H9 (cell line): ENCODE data around the gene DNAI2. TPM values are rescaled to one million over a fixed set of nuclear protein-coding genes. Genes with fewer than 3 reads are reported as not detected.

ENCODE experiments used
- DNase-seq: peaks from one replicate; pipeline ENCODE4 v3.0.0-alpha.2; 2017
- H2AFZ ChIP-seq: one replicate; pipeline ENCODE4 v1.6.1; 2013; ENCODE audit warnings: mild to moderate bottlenecking, low read length, control low read depth, moderate library complexity
- H2AK5ac ChIP-seq: 2 replicates; pipeline ENCODE4 v1.6.1; 2013; ENCODE audit warnings: low read length, control low read depth, mixed read lengths; ENCODE audit not compliant: insufficient read length
- H2BK120ac ChIP-seq: one replicate; pipeline ENCODE4 v1.6.1; 2013; ENCODE audit warnings: low read depth, mild to moderate bottlenecking, low read length, control low read depth, inconsistent platforms; ENCODE audit not compliant: poor library complexity, severe bottlenecking
- H2BK12ac ChIP-seq: 2 replicates; pipeline ENCODE4 v1.6.1; 2013; ENCODE audit warnings: low read length, control low read depth, mixed read lengths, low read depth; ENCODE audit not compliant: insufficient read length
- H2BK15ac ChIP-seq: 2 replicates; pipeline ENCODE4 v1.6.1; 2013; ENCODE audit warnings: low read depth, low read length, control low read depth
- H2BK20ac ChIP-seq: one replicate; pipeline ENCODE4 v1.6.1; 2013; ENCODE audit warnings: low read depth, mild to moderate bottlenecking, low read length, control low read depth, inconsistent platforms; ENCODE audit not compliant: poor library complexity, severe bottlenecking
- H2BK5ac ChIP-seq: 2 replicates; pipeline ENCODE4 v1.6.1; 2013; ENCODE audit warnings: low read length, control low read depth, mixed read lengths; ENCODE audit not compliant: insufficient read length
- H3K14ac ChIP-seq: 2 replicates; pipeline ENCODE4 v1.6.1; 2013; ENCODE audit warnings: low read length, control low read depth; ENCODE audit not compliant: insufficient read depth
- H3K18ac ChIP-seq: 2 replicates; pipeline ENCODE4 v1.6.1; 2013; ENCODE audit warnings: low read depth, mild to moderate bottlenecking, mixed read lengths, low read length, control low read depth; ENCODE audit not compliant: insufficient read length
- H3K23ac ChIP-seq: 2 replicates; pipeline ENCODE4 v1.6.1; 2013; ENCODE audit warnings: low read length, control low read depth, mixed read lengths, low read depth; ENCODE audit not compliant: insufficient read length
- H3K23me2 ChIP-seq: 2 replicates; pipeline ENCODE4 v1.6.1; 2013; ENCODE audit warnings: low read depth, mild to moderate bottlenecking, mixed read lengths, low read length, control low read depth; ENCODE audit not compliant: insufficient read length, poor library complexity, severe bottlenecking
- H3K27ac ChIP-seq: 2 replicates; pipeline ENCODE4 v1.5.1; 2013; ENCODE audit warnings: low read length, control low read depth, mixed read lengths, low read depth; ENCODE audit not compliant: insufficient read length
- H3K27me3 ChIP-seq: 2 replicates; pipeline ENCODE4 v1.6.1; 2013; ENCODE audit warnings: low read length, control low read depth, inconsistent platforms; ENCODE audit not compliant: insufficient read depth
- H3K4ac ChIP-seq: 2 replicates; pipeline ENCODE4 v1.6.1; 2013; ENCODE audit warnings: low read depth, mild to moderate bottlenecking, control low read depth, inconsistent platforms, low read length, moderate library complexity
- H3K4me1 ChIP-seq: 2 replicates; pipeline ENCODE4 v1.6.1; 2013; ENCODE audit warnings: low read length, control low read depth, inconsistent platforms; ENCODE audit not compliant: insufficient read depth
- H3K4me2 ChIP-seq: 2 replicates; pipeline ENCODE4 v1.6.1; 2013; ENCODE audit warnings: low read length, control low read depth, mixed read lengths; ENCODE audit not compliant: insufficient read length, insufficient read depth
- H3K56ac ChIP-seq: 2 replicates; pipeline ENCODE4 v1.6.1; 2013; ENCODE audit warnings: low read depth, mild to moderate bottlenecking, mixed read lengths, low read length, control low read depth; ENCODE audit not compliant: insufficient read length
- H3K79me1 ChIP-seq: 2 replicates; pipeline ENCODE4 v1.6.1; 2013; ENCODE audit warnings: low read depth, mild to moderate bottlenecking, moderate library complexity, low read length, control low read depth, inconsistent platforms; ENCODE audit not compliant: insufficient read depth, poor library complexity, severe bottlenecking
- H3K79me2 ChIP-seq: 2 replicates; pipeline ENCODE4 v1.6.1; 2013; ENCODE audit warnings: low read length, control low read depth, inconsistent platforms; ENCODE audit not compliant: insufficient read depth
- H3K9ac ChIP-seq: 2 replicates; pipeline ENCODE4 v1.6.1; 2013; ENCODE audit warnings: low read length, control low read depth, mixed read lengths; ENCODE audit not compliant: insufficient read length; ENCODE audit errors: extremely low read depth
- H3K9me3 ChIP-seq: one replicate; pipeline ENCODE4 v1.6.1; 2013; ENCODE audit warnings: low read depth, low read length, inconsistent platforms; ENCODE audit not compliant: control insufficient read depth
- H3T11ph ChIP-seq: one replicate; pipeline ENCODE4 v1.6.1; 2013; ENCODE audit warnings: mild to moderate bottlenecking, low read length, control low read depth, inconsistent platforms
- H4K20me1 ChIP-seq: one replicate; pipeline ENCODE4 v1.6.1; 2013; ENCODE audit not compliant: control insufficient read depth, insufficient read length, insufficient read depth
- H4K5ac ChIP-seq: 2 replicates; pipeline ENCODE4 v1.6.1; 2013; ENCODE audit warnings: low read depth, mild to moderate bottlenecking, mixed read lengths, low read length, control low read depth; ENCODE audit not compliant: insufficient read length
- H4K8ac ChIP-seq: replicated peaks from 2 replicates; pipeline ENCODE4 v1.6.1; 2013; ENCODE audit warnings: low read length, control low read depth, mixed read lengths, low read depth; ENCODE audit not compliant: insufficient read length
- H4K91ac ChIP-seq: 2 replicates; pipeline ENCODE4 v1.6.1; 2013; ENCODE audit warnings: low read depth, mild to moderate bottlenecking, moderate library complexity, mixed read lengths, low read length, control low read depth; ENCODE audit not compliant: insufficient read length
- H3K27ac Mint-ChIP-seq, 3 experiments: 2 replicates in 2 of 3; 3 replicates in 1 of 3; pipeline ENCODE4 v1.8.0; 2020 to 2021; ENCODE audit warnings: mixed read lengths in 3 of 3, mild to moderate bottlenecking in 1 of 3, moderate library complexity in 1 of 3
- H3K27me3 Mint-ChIP-seq: 2 replicates; pipeline ENCODE4 v1.8.0; 2021; ENCODE audit warnings: low read depth, mild to moderate bottlenecking, moderate library complexity, mixed read lengths
- H3K36me3 Mint-ChIP-seq, 3 experiments: 2 replicates in 2 of 3; 3 replicates in 1 of 3; pipeline ENCODE4 v1.8.0; 2020 to 2021; ENCODE audit warnings: low read depth in 3 of 3, mixed read lengths in 3 of 3; ENCODE audit not compliant: insufficient read depth in 1 of 3
- H3K4me1 Mint-ChIP-seq, 2 experiments: 2 replicates each; pipeline ENCODE4 v1.8.0; 2020; ENCODE audit warnings: mixed read lengths in 2 of 2
- H3K4me3 Mint-ChIP-seq, 2 experiments: 2 replicates in 1 of 2; 3 replicates in 1 of 2; pipeline ENCODE4 v1.8.0; 2020 to 2021; ENCODE audit warnings: mild to moderate bottlenecking in 2 of 2, mixed read lengths in 2 of 2, moderate library complexity in 1 of 2
- H3K9me3 Mint-ChIP-seq, 2 experiments: 2 replicates in 1 of 2; 3 replicates in 1 of 2; pipeline ENCODE4 v1.8.0; 2020; ENCODE audit warnings: mild to moderate bottlenecking in 2 of 2, mixed read lengths in 2 of 2, moderate library complexity in 1 of 2
- CTCF ChIP-seq: fragments of 200-600 bp; sonication (generic); conservative IDR thresholded peaks from 3 replicates; pipeline ENCODE4 v1.8.0; 2021; ENCODE audit warnings: antibody characterized with exemption, mild to moderate bottlenecking
- WGBS: extraction: QIAGEN DNeasy Blood & Tissue Kit; methylation state at CpG from one replicate; pipeline ENCODE4 v1.1.7; 2013; ENCODE audit warnings: missing lambda C conversion rate, low lambda C conversion rate, mixed read lengths; ENCODE audit not compliant: insufficient read length; ENCODE audit errors: extremely low coverage; 5-methylcytosine and 5-hydroxymethylcytosine counted together
- total RNA-seq: library from RNA; stranded (reverse); gene quantifications from 2 replicates; pipeline ENCODE4 v1.2.1, GENCODE V29; 2021

DNAI2 gene
- total RNA-seq, 1 experiment from 2014 or later = not detected

GRCh38 chr17:74304184-74304583 is 30.1 kb downstream of the DNAI2 start:
- Histone ChIP-seq H2BK120ac (no peak overlapping the region), H3K23me2 (no peaks in the 10 kb centered on the region), H3K27me3 (no peaks in the 10 kb centered on the region), H3K18ac (no peak overlapping the region), H4K91ac (no peak overlapping the region), H2AK5ac (no peak overlapping the region), H3K14ac (no peak overlapping the region), H3K4me2 (no peak overlapping the region), H3K79me1 (no peaks in the 10 kb centered on the region), H3K23ac (no peak overlapping the region), H2BK12ac (no peak overlapping the region), H4K5ac (no peak overlapping the region), H3K4me1 (no peaks in the 10 kb centered on the region), H3K56ac (no peak overlapping the region), H3K79me2 (no peaks in the 10 kb centered on the region), H2BK15ac (no peak overlapping the region), H2BK5ac (no peak overlapping the region), H3K27ac (no peak overlapping the region), H2BK20ac (no peak overlapping the region), H4K20me1 (no peaks in the 10 kb centered on the region), H4K8ac (no peak overlapping the region), H2AFZ (no peak overlapping the region), H3K9me3 (no peaks in the 10 kb centered on the region), H3K9ac (no peak overlapping the region), H3K4ac (no peak overlapping the region), H3T11ph (no peak overlapping the region)
- no peak overlapping the region for H3K27ac Mint-ChIP-seq
- peak; percentile 28 for DNase-seq
- H3K9me3 Mint-ChIP-seq = no peaks in the 10 kb centered on the region; a peak in 2 of 5 replicates
- H3K36me3 Mint-ChIP-seq = no peaks in the 10 kb centered on the region
- no peak overlapping the region; a peak in 1 of 5 replicates for H3K4me3 Mint-ChIP-seq
- whole genome bisulfite sequencing = no CpG with 5 or more reads among the region's 5 CpGs
- H3K4me1 Mint-ChIP-seq = peaks cover under 1 to 7% of the 10 kb centered on the region in 2 experiments; a peak in 3 of 4 replicates
- TF ChIP-seq CTCF = no peak
- H3K27me3 Mint-ChIP-seq = peaks cover 12% of the 10 kb centered on the region
